Dermis microvascular lymphatic vessel endothelial cell (primary cell): ENCODE measurements around the gene MEF2A. TPM values are rescaled to one million over a fixed set of nuclear protein-coding genes. Genes with fewer than 3 reads are reported as not detected.
"Not testable (repeated sequence)": the region's sequence is repeated elsewhere in the genome, so short reads cannot be mapped to it uniquely, and the experiment has no call there.

Experiments used
- DNase-seq, 2 donors: peaks; one replicate each; pipeline versions ENCODE4 v3.0.0 to v3.0.0-alpha.2; 2010; ENCODE audit warnings: low read depth in 2 of 2
- total RNA-seq: library from RNA; depleted of rRNA; stranded (reverse); fragments of >200 nt; gene quantifications from 2 replicates; pipeline ENCODE4 v1.2.1, GENCODE V29; 2014

MEF2A gene
- total RNA-seq, 1 donor from 2014 or later: 16.0 TPM

DNA sequence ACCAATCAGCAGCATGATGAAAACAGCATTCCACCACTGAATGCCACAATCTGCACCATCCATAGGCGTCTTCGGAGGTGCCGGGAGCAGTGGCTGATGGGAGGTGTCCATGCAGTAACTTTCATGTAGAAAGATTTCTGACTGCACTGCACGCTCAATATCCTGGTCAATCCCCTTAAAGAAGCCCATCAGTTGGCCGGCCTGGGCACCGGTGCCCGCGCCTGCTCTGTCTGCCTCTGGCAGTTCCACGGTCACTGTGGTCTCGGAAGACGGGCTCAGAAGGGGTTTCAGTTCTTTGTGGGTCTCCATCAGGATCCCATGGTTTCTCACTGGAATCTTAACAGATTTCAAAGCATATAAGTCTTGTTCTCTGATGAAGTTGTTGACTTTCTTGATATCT is 163.5 kb downstream of the MEF2A start:
- DNase-seq: no peak

GRCh38 chr15:99729920-99730319 is 164.1 kb downstream of the MEF2A start:
- DNase-seq: peak; percentile 29 to 60

DNA sequence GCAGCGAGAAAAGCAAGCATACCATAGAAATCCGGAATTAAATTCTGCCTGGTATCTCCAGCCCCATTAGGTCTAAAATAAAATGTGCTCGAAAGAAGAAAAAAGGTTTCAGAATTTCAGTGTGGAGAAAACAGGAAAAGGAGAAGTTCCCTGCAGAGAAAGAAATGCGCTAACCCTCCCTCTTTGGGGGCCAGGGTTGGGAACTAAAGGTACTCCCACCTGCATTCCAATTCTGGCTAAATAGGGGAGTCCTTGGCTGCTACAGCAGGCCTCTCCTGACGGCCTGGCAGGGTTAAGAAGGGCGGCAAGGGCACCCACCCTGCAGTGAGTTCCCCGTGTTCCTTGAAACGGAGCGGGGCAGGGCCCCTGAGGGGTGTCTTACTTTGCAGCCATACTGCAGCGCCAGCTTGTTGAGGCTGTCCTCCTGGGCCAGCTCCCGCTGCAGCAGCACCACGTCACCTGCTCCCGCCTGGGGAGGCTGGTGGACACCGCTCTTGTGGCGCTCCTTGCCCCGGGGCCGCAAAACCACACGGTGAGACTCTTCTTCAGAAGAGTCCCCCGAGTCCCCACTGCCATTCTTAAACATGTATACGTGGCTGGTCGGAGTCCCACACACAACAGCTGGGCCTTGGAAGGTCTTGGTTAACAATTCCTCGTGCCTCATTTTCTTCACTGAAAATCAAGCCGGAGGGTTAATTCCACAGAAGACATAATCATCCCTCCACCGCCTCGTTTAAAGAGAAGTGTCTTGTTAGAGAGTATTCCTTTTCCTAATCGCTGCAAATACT is 165.7 kb downstream of the MEF2A start:
- DNase-seq: no peak

- peak in 1 of 2 donors; percentile 19 for DNase-seq
These were observed 166.5 kb downstream of the MEF2A start for GRCh38 chr15:99732124-99732750.

- DNase-seq: peak in 1 of 2 donors; percentile 21
These were observed 167.0 kb downstream of the MEF2A start for GRCh38 chr15:99732751-99733267.

GRCh38 chr15:99733268-99734039 is 167.7 kb downstream of the MEF2A start, which contains the start of gene LYSMD4:
TSS of gene LYSMD4 (minus strand) at chr15:99733437. CDS start at chr15:99731999, 1,438 bp downstream.
- peak; percentile 83 to 97 for DNase-seq

GRCh38 chr15:99734040-99734291 is 168.2 kb downstream of the MEF2A start:
- not testable (repeated sequence) for DNase-seq

- DNase-seq: no peak
These were observed 168.8 kb downstream of the MEF2A start for GRCh38 chr15:99734575-99734974.

- no peak for DNase-seq
These were observed 170.1 kb downstream of the MEF2A start for GRCh38 chr15:99735868-99736267.

DNA sequence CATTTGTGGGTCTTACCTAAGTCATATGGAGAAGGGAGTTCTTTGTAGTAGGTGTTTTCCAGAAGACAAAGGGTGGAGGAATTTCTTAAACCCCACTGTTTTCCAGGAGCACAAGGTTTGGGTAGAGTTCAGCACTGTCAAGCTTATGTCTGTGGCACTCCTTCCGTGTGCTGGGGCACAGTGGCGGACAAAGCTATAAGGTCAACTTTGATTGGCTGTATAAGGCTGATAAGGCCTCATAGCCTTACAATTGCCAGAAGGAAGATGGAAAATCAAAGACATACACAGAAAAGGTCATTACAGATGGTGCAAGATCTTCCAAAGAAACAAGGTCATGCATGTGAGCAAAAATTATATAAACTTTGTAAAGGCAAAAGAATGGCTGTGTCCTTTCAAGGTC is 170.9 kb downstream of the MEF2A start:
- DNase-seq: no peak

DNA sequence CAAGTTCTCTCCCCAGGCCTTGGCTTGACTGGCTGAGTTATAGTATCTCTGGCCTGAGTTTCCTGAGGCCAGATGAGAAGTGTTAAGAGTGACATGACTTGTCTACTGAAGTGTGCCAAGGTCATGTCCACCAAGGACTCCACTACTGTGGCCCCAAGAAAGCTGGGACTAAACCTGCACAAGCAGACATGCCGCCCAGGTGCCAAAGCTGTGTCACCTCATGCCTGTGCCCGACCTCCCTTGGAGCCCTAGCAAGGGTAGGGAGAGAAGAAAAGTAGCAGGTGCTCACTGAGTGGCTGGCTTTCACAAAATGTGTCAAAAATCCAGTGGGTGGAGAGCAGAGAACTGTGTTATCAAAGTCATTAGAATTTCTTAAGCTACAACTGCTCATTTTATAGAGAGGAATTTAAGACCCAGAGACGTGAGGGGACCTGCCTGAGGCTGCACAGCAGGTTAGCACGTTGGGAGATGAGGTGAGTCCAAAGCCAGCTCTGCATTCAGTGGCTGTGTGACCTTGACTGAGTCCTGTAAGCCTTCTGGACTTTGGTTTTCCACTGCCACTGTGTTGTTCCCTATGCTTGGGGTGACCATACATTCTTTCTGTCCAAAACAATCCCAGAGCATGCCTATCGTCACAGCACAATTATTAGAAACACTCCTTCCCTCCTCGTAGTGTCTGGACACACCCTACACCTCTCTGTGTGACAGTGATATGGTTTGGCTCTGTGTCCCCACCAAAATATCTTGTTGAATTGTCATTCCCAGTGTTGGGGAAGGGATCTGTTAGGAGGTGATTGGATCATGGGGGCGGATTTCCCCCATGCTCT is 172.4 kb downstream of the MEF2A start:
- DNase-seq: no peak

- no peak for DNase-seq
These were observed 176.1 kb downstream of the MEF2A start for GRCh38 chr15:99741835-99742234.

DNA sequence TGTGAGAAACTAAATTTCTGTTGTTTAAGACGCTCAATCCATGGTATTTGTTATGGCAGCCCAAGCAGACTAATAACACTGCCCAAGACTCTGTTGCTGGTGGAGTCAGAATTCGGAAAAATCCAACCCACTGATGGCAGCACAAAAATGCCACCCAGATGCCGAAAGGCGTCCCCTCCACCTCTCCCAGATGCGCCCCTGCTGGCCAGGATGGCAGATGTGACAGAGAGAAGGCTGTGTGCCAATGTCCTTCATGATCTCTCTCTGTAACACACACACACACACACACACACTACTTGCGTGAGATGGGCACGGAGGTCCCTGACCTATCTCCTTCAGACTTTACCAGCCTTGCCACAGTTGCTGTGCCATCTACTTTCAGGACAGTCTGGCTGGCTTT is 178.4 kb downstream of the MEF2A start:
- DNase-seq: no peak

DNA sequence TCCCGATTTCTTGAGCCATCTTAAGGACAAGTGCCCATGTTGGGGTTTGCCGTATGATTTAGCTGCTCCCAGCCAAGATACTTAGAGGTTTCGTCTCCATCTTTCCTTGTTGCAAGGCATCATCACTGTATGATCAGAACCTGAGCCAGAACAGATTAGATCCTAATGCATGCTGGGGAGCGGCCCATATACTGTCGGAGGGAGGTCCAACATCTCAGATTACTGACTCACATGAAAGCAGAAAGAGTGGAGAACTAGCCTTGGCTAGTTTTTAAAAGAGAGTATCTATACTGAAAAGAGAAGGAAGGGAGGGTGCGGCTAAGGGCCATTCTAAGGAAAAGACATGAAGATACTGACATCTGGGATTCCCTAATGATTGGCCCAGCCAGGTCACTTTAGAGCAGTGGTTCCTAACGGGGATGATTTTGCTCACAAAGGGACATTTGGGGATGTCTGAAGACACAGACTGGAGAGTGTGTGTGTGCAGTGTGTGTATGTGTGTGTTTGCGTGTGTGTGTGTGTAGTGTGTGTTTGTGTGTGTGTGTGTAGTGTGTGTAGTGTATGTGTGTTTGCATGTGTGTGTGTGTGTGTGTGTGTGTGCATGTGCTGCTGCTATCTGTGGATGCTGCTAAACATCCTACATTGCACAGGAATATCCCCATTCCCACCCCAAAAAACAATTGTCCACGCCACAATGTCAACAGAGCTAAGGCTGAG is 179.7 kb downstream of the MEF2A start:
- no peak for DNase-seq

GRCh38 chr15:99749386-99749785 is 183.6 kb downstream of the MEF2A start:
- DNase-seq: peak in 1 of 2 donors; percentile 39

DNA sequence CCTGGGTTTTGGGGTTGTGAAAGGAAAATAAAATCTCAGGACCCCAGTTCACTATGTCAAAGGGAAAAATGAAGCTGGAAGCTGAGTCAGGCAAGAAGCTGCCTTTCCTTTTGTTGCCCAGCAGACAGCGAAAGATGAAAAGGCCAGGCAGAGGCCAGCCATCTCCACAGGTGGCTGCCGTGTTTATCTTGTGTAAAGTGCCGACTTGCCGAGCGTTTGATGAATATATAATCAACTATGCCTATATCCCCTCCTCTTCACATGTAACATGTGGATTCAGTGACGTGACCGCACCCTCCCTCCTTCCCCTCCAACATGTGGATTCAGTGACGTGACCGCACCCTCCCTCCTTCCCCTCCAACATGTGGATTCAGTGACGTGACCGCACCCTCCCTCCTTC is 184.5 kb downstream of the MEF2A start:
- DNase-seq: not testable (repeated sequence)

DNA sequence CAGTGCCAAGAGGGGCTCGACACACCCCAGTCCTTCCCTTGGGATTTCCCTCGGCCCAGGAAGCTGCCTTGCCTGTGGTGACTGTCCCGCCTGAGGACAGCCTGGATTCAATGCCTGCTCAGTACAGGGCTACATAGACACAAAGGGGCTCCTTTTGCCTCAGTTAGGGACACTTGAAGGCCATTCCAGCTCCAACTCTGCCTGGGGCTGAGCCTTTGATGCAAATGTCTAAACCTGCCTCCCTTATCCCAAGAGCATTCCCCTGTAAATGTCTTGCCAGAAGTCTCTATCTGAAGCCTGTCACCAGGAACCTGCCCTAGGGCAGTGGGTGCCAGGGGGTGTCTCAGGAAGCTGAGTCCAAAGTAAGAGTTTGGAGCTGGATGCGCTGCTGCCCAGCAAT is 186.8 kb downstream of the MEF2A start:
- DNase-seq: no peak

- DNase-seq: no peak
These were observed 187.3 kb downstream of the MEF2A start for GRCh38 chr15:99753066-99753465.

- DNase-seq: peak; percentile 34 to 76
These were observed 190.1 kb downstream of the MEF2A start for GRCh38 chr15:99755692-99756409.

DNA sequence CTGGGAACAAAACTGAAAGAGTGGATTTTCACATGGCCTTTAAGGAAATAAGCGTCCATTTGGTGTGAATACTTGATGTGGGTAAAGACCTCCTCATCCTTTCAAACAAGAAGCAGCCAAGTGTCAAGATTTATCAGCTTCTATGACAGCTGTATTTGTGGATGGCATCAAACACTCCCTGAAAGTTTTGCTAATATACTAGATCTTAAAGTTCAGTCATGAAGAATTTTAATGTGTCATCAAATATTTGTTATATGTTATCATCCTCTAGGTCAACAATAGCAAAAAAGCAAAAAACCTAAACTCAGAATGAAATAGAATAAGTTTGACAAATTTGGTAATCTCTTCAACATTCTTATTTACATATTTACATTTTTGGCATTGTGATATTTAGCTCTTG is 196.5 kb downstream of the MEF2A start:
- DNase-seq: no peak
